A673 (cell line): ENCODE results near the gene IKZF3. TPM values are rescaled to one million over a fixed set of nuclear protein-coding genes. Genes with fewer than 3 reads are reported as not detected.
"Not testable (repeated sequence)": the region's sequence is repeated elsewhere in the genome, so short reads cannot be mapped to it uniquely, and the experiment has no call there.

ENCODE experiments used
- BruUV-seq: library from RNA; stranded (reverse); fragments of 400-500 nt; replicated peaks from 2 replicates; lab custom pipeline; 2021; lab: Mats Ljungman, UMichigan
- CTCF ChIA-PET: fragments of 300-600 bp; sonication (Branson Sonifier 250); formaldehyde crosslinking; loops from one replicate; lab custom pipeline; 2022; ENCODE audit warnings: antibody characterized with exemption; lab: Charles Lee
- POLR2A ChIA-PET: fragments of 300-600 bp; sonication (Branson Sonifier 250); formaldehyde crosslinking; loops from one replicate; lab custom pipeline; 2022; ENCODE audit warnings: antibody characterized with exemption; ENCODE audit not compliant: low non-redundant PET; lab: Charles Lee
- DNase-seq: peaks from one replicate; pipeline ENCODE4 v3.0.0-alpha.2; 2015; ENCODE audit warnings: low spot score
- H3K27ac ChIP-seq: fragments of 200-600 bp; sonication (generic); 2 replicates; pipeline ENCODE4 v1.5.1; 2016; ENCODE audit warnings: mixed run types, low read depth, mild to moderate bottlenecking, mixed read lengths, antibody characterized with exemption, low read length; ENCODE audit not compliant: poor library complexity, severe bottlenecking
- H3K27me3 ChIP-seq: fragments of 200-600 bp; sonication (generic); replicated peaks from 2 replicates; pipeline ENCODE4 v1.6.1; 2017; ENCODE audit warnings: mixed run types, low read depth, mild to moderate bottlenecking, mixed read lengths, antibody characterized with exemption, low read length; ENCODE audit not compliant: insufficient read depth, poor library complexity
- H3K36me3 ChIP-seq: fragments of 200-600 bp; sonication (generic); 2 replicates; pipeline ENCODE4 v1.6.1; 2016; ENCODE audit warnings: mixed run types, mild to moderate bottlenecking, mixed read lengths, antibody characterized with exemption, low read length; ENCODE audit not compliant: insufficient read depth, poor library complexity, severe bottlenecking
- H3K4me1 ChIP-seq: fragments of 200-600 bp; sonication (generic); 2 replicates; pipeline ENCODE4 v1.6.1; 2017; ENCODE audit warnings: mixed run types, mild to moderate bottlenecking, mixed read lengths, antibody characterized with exemption, low read length; ENCODE audit not compliant: insufficient read depth, poor library complexity, severe bottlenecking
- H3K4me3 ChIP-seq: fragments of 200-600 bp; sonication (generic); 2 replicates; pipeline ENCODE4 v1.5.1; 2016; ENCODE audit warnings: low read depth, mixed run types, mild to moderate bottlenecking, mixed read lengths, low read length; ENCODE audit not compliant: poor library complexity, severe bottlenecking
- H3K9me3 ChIP-seq: fragments of 200-600 bp; sonication (generic); 2 replicates; pipeline ENCODE4 v1.6.1; 2016; ENCODE audit warnings: mixed run types, low read depth, mild to moderate bottlenecking, mixed read lengths, antibody characterized with exemption, low read length; ENCODE audit not compliant: poor library complexity, severe bottlenecking
- CTCF ChIP-seq: fragments of 300-800, 200-600 bp; sonication (generic); conservative IDR thresholded peaks from 2 replicates; pipeline ENCODE4 v1.5.1; 2017; ENCODE audit warnings: low read depth, mild to moderate bottlenecking, antibody characterized with exemption, low read length, moderate library complexity, mixed read lengths
- EZH2 ChIP-seq: fragments of 200-600 bp; sonication (generic); IDR thresholded peaks from 2 replicates; pipeline ENCODE4 v1.6.1; 2017; ENCODE audit warnings: borderline replicate concordance, low read depth, mild to moderate bottlenecking, mixed read lengths, antibody characterized with exemption, low read length; ENCODE audit not compliant: poor library complexity, severe bottlenecking
- intact Hi-C: fragments of 100-400 bp; cut with micrococcal nuclease; formaldehyde crosslinking; loops from one replicate; pipeline ENCODE4 v1.10.0; 2022; ENCODE audit not compliant: unreplicated experiment
- total RNA-seq: library from RNA; stranded (reverse); gene quantifications from 2 replicates; pipeline ENCODE4 v1.2.3, GENCODE V29; 2021

The IKZF3 gene
- total RNA-seq, 1 experiment from 2014 or later: not detected

DNA sequence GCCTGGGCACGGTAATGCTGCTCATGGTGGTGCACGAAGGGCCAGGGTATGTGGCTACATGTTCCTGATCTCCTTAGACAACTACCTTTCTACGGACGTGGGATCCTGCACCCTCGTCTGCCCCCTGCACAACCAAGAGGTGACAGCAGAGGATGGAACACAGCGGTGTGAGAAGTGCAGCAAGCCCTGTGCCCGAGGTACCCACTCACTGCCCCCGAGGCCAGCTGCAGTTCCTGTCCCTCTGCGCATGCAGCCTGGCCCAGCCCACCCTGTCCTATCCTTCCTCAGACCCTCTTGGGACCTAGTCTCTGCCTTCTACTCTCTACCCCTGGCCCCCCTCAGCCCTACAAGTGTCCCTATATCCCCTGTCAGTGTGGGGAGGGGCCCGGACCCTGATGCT lies 152.3 kb downstream of the IKZF3 start:
- Histone ChIP-seq H3K4me3 (no peak overlapping the region), H3K27me3 (no peaks in the 10 kb centered on the region), H3K4me1 (no peaks in the 10 kb centered on the region), H3K27ac (no peak overlapping the region), H3K36me3 (no peaks in the 10 kb centered on the region), H3K9me3 (no peaks in the 10 kb centered on the region)
- intact Hi-C loops: no loop called here
- CTCF ChIA-PET: no interaction called here
- DNase-seq: no peak
- BruUV-seq: no TSS peak
- POLR2A ChIA-PET: no interaction called here
- TF ChIP-seq CTCF (no peak), EZH2 (no peak)

DNA sequence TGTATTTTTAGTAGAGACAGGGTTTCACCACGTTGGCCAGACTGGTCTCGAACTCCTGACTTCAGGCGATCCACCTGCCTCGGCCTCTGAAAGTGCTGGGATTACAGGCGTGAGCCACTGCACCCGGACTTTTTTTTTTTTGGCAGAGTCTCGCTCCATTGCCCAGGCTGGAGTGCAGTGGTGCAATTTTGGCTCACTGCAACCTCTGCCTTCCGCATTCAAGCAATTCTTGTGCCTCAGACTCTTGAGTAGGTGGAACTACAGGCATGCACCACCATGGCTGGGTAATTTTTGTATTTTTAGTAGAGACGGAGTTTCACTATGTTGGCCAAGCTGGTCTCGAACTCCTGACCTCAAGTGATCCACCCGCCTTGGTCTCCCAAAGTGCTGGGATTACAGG lies 153.0 kb downstream of the IKZF3 start:
- BruUV-seq, CTCF ChIA-PET, H3K4me3 ChIP-seq, H3K27ac ChIP-seq, H3K36me3 ChIP-seq, POLR2A ChIA-PET, DNase-seq, H3K4me1 ChIP-seq, H3K9me3 ChIP-seq, intact Hi-C loops, H3K27me3 ChIP-seq: not testable (repeated sequence)

DNA sequence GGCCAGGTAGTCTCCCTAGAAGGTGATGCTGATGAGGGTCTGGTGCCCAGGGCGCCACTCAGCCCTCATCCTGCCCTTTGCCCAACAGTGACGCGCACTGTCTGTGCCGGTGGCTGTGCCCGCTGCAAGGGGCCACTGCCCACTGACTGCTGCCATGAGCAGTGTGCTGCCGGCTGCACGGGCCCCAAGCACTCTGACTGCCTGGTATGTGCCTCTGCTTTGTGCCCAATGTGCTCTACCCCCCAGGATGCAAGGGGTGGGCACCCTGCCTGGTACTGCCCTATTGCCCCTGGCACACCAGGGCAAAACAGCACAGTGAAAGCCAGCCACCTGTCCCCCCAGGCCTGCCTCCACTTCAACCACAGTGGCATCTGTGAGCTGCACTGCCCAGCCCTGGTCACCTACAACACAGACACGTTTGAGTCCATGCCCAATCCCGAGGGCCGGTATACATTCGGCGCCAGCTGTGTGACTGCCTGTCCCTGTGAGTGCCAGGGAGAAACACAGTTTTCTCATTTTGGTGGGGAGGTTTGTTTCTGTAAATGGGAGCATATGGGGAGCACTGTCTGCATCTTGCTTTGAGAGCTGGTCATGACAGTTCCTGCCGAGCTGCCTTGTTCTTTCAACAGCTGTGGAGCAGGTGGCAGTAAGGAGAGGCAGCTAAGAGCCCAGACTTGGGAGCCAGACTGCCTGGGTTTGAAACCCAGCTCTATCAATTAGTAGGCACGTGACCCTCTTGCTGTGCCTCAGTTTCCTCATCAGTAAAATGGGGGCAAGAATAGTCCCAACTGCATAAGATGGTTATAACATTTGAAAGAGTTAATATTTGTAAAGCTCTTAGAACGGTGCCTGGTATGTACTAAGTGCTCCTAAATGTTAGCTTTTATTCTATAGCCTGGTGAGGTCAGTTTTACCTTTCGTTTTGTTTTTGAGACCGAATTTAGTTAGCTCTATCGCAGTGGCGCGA lies 153.8 kb downstream of the IKZF3 start:
- TF ChIP-seq CTCF (no peak), EZH2 (no peak)
- no peak overlapping the region for H3K4me3 ChIP-seq
- BruUV-seq: no TSS peak
- no peak overlapping the region for H3K27ac ChIP-seq
- ChIA-PET CTCF (no interaction called here), POLR2A (no interaction called here)
- H3K36me3 ChIP-seq: no peaks in the 10 kb centered on the region
- no peak for DNase-seq
- H3K9me3 ChIP-seq: no peaks in the 10 kb centered on the region
- intact Hi-C loops: no loop called here
- H3K4me1 ChIP-seq: no peaks in the 10 kb centered on the region
- no peaks in the 10 kb centered on the region for H3K27me3 ChIP-seq
